GM18868 (cell line): ENCODE data around the gene FITM2.
"Not testable (repeated sequence)": the region's sequence is repeated elsewhere in the genome, so short reads cannot be mapped to it uniquely, and the experiment has no call there.

ENCODE experiments used
- ATAC-seq: cut with Tn5 transposase; IDR thresholded peaks from one replicate; pipeline ENCODE4 v1.9.1; 2021; ENCODE audit warnings: mild to moderate bottlenecking, moderate library complexity; ENCODE audit not compliant: unreplicated experiment

FITM2 gene, protein sequence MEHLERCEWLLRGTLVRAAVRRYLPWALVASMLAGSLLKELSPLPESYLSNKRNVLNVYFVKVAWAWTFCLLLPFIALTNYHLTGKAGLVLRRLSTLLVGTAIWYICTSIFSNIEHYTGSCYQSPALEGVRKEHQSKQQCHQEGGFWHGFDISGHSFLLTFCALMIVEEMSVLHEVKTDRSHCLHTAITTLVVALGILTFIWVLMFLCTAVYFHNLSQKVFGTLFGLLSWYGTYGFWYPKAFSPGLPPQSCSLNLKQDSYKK

DNA sequence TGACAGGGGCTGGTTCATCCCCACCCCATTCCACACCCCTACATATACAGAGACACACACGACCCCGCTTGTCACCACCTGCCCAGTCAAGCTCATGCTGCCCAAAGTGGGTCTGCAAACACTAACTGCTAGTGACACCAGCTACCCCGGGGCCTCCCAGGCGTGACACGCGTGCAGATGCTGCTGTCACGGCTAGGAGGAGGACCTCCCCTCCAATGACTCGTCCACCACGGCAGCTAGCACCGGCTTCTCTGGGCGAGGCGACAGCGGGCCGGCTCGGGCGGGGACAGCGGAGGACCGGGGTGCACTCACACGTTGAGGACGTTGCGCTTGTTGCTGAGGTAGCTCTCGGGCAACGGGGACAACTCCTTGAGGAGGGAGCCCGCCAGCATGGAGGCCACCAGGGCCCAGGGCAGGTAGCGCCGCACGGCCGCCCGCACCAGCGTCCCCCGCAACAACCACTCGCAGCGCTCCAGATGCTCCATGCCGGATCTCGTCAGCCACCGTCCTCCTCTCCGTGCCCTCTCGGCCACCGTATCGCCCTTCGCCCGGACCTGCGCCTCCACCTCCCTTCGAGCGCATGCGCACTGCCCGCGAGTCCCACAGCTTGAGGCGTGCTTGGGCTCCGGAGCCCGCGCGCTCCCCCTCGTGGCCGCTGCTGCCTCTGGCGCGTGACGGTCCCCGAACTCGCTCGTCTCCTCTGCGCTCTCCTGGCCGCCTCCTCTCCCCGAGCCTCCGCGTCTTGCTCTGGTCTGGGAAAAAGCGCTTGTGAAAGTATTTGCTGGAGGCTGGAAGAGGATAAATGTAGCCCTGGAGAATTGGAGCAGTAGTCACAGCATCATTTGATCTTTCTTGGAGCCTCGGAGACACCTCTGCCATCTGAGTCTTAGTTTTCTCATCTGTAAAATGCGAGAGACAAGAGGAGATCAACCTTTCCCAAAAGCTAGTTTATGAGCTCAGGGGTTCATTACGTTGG is at the start of gene FITM2:
TSS of gene FITM2 (minus strand) at position 539 of the 976 bp plus-strand sequence. CDS start at position 485, 54 bp downstream.
- peak; percentile 91 for ATAC-seq

DNA sequence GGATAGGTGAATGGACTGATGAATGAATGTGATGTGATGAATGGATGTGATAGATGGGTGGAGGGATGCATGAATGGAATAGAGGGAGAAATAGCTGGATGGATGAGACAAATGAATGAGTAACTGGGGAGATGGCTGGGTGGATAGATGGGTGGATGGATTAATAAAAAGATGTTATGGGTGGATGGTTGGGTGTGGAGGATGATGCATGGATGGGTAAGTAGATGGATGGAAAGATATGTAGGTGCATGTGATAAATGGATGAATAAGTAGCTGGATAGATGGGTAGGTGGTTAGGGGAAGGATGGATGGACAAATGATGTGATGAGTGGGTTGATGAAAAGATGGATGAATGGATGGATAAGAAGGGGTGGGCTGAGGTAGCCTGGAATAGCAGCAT is 49.2 kb upstream of the FITM2 start:
- ATAC-seq: no peak

DNA sequence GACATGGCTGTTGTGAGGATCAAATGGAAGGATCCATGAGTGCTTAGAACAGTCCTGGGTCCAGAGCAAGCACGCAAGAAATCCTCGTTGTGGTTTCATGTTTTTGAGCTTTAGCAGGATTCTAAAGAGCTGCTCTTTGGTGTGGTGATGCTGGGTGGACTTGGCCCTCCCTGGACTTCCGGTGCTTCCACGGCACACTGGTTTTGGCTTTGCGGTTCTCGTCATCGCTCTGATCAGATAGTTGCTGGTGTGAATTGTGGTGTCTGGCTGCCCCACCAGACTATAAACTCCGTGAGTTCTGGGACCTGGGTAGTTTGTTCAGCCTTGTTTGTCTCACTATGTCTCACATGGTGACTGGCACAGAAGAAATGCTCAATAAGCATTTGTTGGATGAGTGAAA is 47.8 kb upstream of the FITM2 start:
- ATAC-seq: no peak

DNA sequence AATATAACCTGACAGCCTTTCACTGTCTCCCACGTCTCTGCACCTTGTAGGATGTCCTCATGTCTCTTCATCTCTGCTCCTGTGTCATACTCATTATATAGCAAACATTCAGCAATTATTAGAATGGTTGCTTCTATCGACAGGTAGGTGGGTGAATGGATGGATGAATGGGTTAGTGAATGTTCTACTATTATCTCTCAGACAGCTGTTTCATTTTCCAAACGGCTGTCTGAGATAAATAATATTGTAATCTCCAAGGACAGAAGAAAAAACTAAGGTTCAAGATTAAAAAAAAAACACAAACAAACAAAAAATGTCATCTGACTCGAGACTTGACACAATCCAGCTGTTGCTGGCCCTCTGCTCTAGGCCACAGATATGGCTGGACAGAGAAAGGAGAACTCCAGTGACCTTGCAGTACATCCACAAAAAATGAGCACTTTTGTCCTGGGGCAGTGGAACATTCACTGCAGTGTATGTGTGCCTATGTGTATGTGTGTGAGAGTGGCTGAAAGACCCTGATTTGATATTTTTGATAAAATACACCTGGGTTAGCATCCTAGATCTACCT is 46.6 kb upstream of the FITM2 start:
- ATAC-seq: no peak

DNA sequence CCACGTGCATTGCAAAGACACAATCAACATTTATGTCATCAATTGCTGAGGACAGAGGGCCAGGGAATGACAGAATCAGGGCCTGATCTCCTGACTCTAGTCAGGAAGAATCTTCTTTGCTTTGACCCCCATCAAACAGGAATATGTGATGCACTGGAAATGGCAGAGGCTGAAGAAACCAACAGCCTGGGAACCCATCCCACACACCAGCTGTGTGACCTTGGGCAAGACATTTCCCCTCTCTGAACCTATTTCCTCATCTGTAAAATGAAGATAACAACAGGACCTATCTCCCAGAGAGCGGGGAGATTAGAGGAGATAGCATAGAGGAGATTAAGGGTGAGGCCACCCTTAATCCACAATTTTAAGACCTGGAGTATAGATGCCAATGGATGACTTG is 46.0 kb upstream of the FITM2 start:
- ATAC-seq: no peak

DNA sequence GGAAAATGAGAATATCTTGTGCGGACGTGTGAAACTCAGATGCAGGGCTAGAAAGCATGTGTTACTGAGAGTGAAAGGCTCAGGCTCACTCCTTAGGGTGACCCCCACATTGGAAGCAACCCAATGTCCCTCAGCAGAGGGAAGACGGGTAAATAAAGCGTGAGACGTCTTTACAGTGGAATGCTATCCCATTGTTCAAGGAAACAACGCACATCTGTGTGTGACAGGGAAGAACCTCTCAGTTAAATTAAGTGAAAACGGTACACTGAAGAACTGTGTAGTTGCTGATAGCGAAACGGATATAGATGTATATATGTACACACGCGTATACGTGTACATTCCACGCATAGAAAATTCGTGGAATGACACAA is 45.3 kb upstream of the FITM2 start:
- no peak for ATAC-seq

DNA sequence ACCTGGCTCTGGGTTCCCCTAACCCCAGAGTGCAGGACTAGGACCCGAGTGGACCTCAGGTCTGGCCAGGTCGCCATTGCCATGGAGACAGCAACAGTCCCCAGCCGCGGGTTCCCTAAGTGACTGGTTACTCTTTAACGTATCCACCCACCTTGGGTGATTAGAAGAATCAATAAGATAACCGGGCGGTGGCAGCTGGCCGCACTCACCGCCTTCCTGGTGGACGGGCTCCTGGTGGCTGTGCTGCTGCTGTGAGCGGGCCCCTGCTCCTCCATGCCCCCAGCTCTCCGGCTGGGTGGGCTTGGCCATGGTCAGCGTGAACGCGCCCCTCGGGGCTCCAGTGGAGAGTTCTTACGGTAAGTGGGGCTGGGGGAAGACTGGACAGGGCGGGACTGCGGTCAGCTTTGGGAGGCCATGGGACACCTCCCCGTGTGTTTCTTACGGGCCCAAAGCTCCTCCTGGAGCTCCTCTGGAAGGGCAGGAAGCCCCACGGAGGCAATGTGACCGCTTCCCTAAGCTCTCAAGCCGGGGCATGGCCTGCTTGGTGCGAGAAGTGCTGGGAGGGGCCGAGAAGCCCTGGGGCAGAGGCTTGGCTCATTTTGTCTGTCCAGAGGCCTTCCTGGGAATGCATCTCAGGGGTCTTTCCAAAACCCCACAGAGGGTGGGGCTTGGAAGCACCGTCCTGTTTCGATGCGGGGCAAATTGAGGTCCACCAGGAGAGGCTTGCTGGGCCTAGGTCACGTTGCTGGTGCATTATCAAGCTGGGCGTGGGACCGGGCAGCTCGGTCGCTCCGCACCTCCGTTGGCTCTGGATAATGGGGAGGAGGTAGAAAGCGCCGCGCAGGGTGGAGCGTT is 44.7 kb upstream of the FITM2 start, which contains the start of gene HNF4A:
TSS of gene HNF4A (plus strand) at position 202 of the 855 bp plus-strand sequence. CDS start at position 308, 106 bp downstream.
- no peak for ATAC-seq

DNA sequence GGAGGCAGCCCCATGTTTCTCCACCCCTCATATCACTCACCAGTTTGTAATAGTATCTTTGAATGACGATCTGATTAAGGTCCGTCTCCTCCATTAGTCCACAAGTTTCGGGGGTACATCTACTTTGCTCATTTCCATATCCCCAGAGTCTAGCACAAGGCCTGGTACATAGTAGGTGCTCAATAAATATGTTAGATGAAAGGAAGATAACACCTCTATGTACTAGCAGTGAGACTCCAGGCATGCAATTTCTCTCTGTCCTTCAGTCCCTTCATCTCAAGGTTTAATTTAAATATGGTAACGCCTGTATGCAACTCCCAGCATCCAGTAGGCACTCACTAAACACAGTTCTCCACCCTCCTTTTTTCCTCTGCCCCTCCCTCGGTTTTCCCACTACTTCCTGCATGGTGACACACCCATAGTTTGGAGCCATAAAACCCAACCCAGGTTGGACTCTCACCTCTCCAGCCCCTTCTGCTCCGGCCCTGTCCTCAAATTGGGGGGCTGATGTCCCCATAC is 44.0 kb upstream of the FITM2 start:
- ATAC-seq: no peak

DNA sequence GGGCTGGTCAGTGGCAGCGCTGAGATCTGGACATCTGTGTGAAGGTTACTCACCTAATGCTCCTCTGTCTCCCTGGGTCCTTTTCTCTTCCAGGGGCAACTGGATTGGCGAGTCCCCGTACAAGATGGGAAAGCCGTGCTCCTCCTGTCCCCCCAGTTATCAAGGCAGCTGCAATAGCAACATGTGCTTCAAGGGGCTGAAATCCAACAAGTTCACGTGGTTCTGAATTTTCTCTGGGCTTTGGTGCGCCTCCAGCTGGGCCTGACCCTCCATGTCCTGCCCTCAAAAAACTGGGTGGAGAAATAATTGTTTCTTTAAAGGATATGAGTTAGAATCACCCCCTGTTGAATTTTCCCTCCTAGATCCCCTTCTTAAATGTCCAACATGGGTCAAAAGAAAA is 39.6 kb upstream of the FITM2 start:
- no peak for ATAC-seq

DNA sequence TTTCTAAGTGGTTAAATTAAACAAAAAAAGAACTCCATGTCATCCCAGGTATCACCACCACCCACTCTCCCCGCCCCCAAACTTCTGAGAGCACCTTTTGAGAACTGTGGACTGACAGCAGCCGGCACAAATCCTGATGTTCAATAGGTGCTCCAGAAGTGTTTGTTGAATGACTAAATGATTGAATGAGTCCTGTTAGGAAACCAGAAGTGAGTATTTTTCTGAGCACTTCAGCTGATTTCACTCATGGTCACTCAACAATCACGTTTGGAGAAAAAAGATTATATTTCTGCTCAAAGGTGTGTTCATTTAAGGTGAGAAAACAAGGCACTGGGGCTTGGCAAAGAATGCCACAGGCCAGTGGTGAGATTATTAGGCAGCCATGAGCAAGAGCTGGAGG is 38.3 kb upstream of the FITM2 start:
- no peak for ATAC-seq

DNA sequence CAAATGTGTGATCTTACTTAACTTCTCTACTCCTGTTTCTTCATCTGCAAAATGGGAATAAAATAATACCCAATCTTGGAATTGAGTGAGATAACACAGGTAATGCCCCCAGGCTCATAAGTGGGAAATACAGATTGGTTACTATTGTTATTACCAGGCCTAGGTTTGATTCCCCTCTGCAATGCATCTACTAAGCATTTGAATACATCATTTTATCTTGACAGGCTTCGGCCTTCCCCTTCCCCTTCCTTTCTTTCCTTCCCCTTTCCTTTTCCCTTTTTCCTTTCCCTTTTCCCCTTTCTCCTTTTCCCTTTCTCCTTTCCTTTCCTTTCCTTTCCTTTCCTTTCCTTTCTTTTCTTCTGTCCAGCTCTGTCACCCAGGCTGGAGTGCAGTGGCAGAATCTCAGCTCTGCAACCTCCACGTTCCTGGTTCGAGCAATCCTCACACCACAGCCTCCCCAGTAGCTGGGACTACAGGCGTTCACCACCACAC is 37.2 kb upstream of the FITM2 start:
- ATAC-seq: no peak

DNA sequence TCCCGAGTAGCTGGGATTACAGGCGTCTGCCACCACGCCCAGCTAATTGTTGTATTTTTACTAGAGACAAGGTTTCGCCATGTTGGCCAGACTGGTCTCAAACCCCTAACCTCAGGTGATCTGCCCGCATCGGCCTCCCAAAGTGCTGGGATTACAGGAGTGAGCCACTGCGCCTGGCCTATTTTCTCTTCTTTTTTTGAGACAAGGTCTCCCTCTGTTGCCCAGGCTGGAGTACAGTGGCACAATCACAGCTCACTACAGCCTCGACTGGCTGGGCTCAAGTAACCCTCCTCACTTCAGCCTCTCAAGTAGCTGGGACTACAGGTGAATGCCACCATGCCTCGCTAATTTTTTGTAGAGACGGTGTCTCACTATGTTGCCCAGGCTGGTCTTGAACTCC is 34.9 kb upstream of the FITM2 start:
- not testable (repeated sequence) for ATAC-seq

DNA sequence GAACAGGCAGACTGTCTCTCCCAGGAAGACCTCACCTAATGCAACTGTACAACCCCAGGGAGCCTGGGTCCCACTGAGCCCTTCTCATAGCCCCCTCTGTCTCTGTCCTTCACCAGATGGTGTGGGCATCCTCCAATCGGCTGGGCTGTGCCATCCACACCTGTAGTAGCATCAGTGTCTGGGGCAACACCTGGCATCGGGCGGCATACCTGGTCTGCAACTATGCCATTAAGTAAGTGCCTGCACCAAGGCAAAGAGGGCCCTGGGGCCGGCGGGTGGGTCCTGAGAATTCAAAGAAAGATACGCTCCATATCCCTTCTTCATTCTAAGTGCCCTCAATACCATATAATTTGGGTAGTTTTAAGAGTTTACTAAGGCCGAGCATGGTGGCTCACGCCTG is 34.1 kb upstream of the FITM2 start:
- ATAC-seq: no peak

DNA sequence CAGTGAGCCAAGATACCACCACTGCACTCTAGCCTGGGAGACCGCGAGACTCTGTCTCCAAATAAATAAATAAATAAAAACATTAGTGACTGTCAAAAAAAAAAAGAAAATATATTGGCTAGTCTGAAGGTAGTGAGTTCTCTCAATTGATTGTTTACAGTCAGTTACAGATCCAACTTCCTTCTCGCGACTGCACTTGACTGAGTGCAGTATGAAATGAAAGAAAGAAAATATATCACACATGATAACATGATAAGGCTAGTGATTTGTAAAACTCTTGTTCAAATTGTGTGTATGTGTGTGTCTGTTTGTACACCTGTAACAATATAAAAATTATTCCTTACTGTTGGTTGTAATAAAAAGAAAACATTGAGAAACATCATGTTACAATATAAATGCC is 33.7 kb upstream of the FITM2 start:
- no peak for ATAC-seq

DNA sequence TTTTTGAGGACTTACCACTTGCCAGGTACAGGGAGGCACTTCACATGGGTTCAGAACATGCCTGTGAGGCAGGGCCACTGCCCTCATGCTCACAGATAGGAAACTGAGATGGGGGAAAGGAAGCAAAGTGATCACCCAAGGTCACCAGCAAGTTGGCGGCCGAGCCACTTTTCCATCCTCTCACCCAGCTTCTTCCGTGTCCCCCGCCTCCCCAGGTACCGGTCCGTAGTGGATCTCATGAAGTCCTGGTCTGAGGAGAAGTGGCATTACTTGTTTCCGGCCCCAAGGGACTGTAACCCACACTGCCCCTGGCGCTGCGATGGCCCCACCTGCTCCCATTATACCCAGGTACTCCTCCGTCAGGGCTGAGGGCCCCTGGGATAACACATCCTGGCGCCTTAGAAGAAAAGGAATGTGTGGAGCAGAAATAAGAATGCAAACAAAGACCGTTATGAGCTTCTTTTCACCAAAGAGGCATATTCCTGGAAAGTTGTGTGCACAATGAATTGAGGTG is 32.2 kb upstream of the FITM2 start:
- no peak for ATAC-seq

DNA sequence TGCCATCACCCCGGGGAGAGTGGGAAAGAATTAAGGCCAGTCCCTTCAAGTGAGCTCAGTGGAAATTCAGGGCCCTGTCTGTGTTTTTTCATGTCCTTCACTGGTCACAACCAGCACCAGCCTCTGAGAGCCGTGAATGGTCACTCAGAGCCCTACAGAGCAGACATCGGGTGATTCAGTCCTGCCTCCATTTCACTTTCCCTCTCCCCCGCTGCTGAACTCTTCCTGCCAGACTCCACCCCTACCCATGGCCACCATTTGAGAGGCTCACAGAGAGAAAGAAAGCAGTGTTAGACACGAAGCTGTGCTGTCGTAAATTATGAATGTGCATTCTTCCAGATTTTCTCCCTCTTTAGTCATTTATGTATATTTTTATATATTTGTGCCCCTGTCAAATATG is 31.2 kb upstream of the FITM2 start:
- no peak for ATAC-seq

DNA sequence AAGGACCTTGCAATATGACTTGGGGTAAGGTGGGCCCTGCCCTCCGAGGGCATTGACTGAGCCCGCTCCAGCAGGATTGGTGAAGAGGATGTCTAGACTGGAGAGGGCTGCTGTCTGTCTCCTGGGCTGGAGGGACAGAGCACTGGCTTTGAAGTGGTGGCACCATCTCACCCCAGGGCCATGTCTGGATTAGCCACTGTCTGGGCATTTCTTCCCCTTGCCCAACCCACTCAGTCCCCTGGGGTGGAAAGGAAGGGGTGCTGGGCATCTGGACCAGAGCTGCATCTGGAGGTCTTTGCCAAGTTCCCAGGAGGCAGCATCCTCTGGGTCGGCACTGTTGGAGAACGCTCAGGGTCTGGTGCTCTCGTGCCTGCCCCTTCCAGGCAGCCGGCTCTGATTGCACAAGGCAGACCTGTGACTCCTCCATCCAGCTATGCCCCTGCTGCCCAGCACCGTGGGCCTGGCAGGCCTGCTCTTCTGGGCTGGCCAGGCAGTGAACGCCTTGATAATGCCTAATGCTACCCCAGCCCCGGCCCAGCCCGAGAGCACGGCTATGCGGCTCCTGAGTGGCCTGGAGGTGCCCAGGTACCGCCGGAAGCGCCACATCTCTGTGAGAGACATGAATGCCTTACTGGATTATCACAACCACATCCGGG is 25.9 kb upstream of the FITM2 start, which contains the start of gene R3HDML:
TSS of gene R3HDML (plus strand) at position 319 of the 656 bp plus-strand sequence. CDS start at position 434, 115 bp downstream.
- no peak for ATAC-seq

DNA sequence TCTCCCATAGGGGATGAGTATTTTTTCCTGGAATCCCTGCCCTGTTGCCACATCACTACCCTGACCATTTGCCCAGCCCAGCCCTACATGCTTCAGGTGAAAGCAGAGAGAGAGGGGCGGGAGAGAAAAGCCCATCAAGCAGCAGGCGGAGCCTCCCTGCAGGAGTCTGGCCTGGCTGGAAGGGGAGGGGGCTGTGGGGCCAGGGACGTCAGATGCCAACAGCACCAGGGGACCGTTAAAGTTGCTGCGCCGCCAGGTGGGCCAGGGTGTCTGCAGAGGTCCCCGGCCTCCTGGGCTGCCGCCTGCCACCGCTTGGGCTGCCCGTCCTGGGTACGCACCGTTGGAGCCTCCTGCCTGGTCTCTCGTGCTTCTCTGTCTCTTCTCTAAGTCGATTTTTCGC is 25.1 kb upstream of the FITM2 start:
- no peak for ATAC-seq

DNA sequence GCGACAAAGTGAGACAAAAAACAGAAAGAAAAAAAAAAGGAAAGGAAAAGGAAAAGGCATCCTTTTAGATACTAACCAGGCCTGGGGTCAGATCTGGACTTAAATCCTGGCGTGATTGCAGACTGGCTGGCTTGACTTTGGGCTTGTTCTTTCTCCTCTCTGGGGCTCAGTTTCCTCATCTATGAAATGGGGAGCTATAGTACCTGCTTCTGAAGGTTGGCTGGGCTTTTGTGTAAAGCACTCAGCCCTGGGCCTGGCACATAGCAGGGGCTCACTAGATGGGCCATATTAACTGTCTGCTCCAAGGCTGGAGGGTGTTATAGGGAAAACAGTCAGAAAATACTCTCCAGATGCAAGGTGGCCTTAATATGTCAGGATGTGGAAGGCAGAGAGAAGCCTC is 24.7 kb upstream of the FITM2 start:
- no peak for ATAC-seq

DNA sequence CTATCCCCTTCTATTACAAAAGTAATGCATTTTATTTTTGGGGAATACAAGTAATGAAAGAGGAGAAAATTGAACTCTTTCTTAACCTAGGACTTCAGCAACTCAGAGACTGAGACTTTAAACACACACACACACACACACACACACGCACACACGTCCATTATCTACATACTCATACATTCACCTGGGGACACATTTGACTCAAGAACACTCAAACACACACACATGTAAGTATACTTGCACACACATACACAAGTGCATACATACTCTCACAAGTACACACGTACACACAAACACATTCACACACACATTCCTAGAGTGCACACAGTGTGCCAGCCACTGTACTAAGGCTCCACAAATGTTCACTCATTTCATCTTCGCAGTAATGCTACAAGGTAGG is 23.7 kb upstream of the FITM2 start:
- no peak for ATAC-seq
